Mesendoderm (in vitro differentiated cells): ENCODE data around the gene CRACR2A.

Experiments
- DNase-seq: peaks from one replicate; pipeline ENCODE4 v3.0.0; 2013
- H2AK5ac ChIP-seq: 2 replicates; pipeline ENCODE4 v1.6.1; 2013; ENCODE audit warnings: low read length, inconsistent platforms
- H2BK120ac ChIP-seq: 2 replicates; pipeline ENCODE4 v1.6.1; 2013; ENCODE audit warnings: low read depth, mild to moderate bottlenecking, low read length, moderate library complexity, mixed read lengths
- H2BK15ac ChIP-seq: replicated peaks from 2 replicates; pipeline ENCODE4 v1.6.1; 2013; ENCODE audit warnings: low read depth, mild to moderate bottlenecking, moderate library complexity
- H2BK5ac ChIP-seq: 2 replicates; pipeline ENCODE4 v1.6.1; 2013; ENCODE audit warnings: low read length, inconsistent platforms
- H3K18ac ChIP-seq: 2 replicates; pipeline ENCODE4 v1.6.1; 2013; ENCODE audit warnings: mild to moderate bottlenecking, low read length, mixed read lengths
- H3K23ac ChIP-seq: one replicate; pipeline ENCODE4 v1.6.1; 2013; ENCODE audit warnings: low read length
- H3K27ac ChIP-seq: 2 replicates; pipeline ENCODE4 v1.5.1; 2013; ENCODE audit warnings: low read depth, mild to moderate bottlenecking, inconsistent platforms, low read length, moderate library complexity
- H3K27me3 ChIP-seq: 2 replicates; pipeline ENCODE4 v1.6.1; 2013; ENCODE audit warnings: low read length, control low read depth, mild to moderate bottlenecking, inconsistent platforms; ENCODE audit not compliant: insufficient read depth, poor library complexity
- H3K36me3 ChIP-seq: 2 replicates; pipeline ENCODE4 v1.6.1; 2013; ENCODE audit warnings: low read length, inconsistent platforms; ENCODE audit not compliant: control insufficient read depth, insufficient read depth
- H3K4ac ChIP-seq: one replicate; pipeline ENCODE4 v1.6.1; 2013; ENCODE audit warnings: low read depth, mild to moderate bottlenecking, low read length, moderate library complexity
- H3K4me1 ChIP-seq: 2 replicates; pipeline ENCODE4 v1.6.1; 2013; ENCODE audit warnings: low read depth, low read length, inconsistent platforms; ENCODE audit not compliant: control insufficient read depth
- H3K4me2 ChIP-seq: 2 replicates; pipeline ENCODE4 v1.6.1; 2013; ENCODE audit warnings: low read length
- H3K4me3 ChIP-seq: 2 replicates; pipeline ENCODE4 v1.5.1; 2013; ENCODE audit warnings: mild to moderate bottlenecking, low read length
- H3K56ac ChIP-seq: one replicate; pipeline ENCODE4 v1.6.1; 2013; ENCODE audit warnings: low read length
- H3K79me1 ChIP-seq: 2 replicates; pipeline ENCODE4 v1.6.1; 2013; ENCODE audit warnings: low read length, inconsistent platforms
- H3K79me2 ChIP-seq: 2 replicates; pipeline ENCODE4 v1.6.1; 2013; ENCODE audit warnings: mild to moderate bottlenecking, low read length; ENCODE audit not compliant: control insufficient read depth, insufficient read depth
- H3K9ac ChIP-seq: 2 replicates; pipeline ENCODE4 v1.6.1; 2013; ENCODE audit warnings: low read length, inconsistent platforms
- H4K5ac ChIP-seq: one replicate; pipeline ENCODE4 v1.6.1; 2013; ENCODE audit warnings: low read length
- H4K8ac ChIP-seq: one replicate; pipeline ENCODE4 v1.6.1; 2013; ENCODE audit warnings: low read depth, mild to moderate bottlenecking, control low read depth, low read length, moderate library complexity
- WGBS: extraction: QIAGEN DNeasy Blood & Tissue Kit; methylation state at CpG from one replicate; pipeline ENCODE4 v1.1.7; 2013; ENCODE audit warnings: low lambda C conversion rate, missing lambda C conversion rate; ENCODE audit not compliant: insufficient coverage; ENCODE audit errors: extremely low coverage; 5-methylcytosine and 5-hydroxymethylcytosine counted together

Gene CRACR2A

GRCh38 chr12:3605692-3606091 is 147.2 kb downstream of the CRACR2A start:
- H4K5ac ChIP-seq, result no peak overlapping the region
- H4K8ac ChIP-seq, result no peak overlapping the region
- no peak overlapping the region for H3K9ac ChIP-seq
- no peak overlapping the region for H3K23ac ChIP-seq
- no peak for DNase-seq
- no peaks in the 10 kb centered on the region for H3K79me1 ChIP-seq
- H3K27me3 ChIP-seq, result no peaks in the 10 kb centered on the region
- no peak overlapping the region for H3K56ac ChIP-seq
- H3K4me1 ChIP-seq, result peaks cover 7% of the 10 kb centered on the region
- H3K79me2 ChIP-seq, result no peaks in the 10 kb centered on the region
- no peak overlapping the region for H3K18ac ChIP-seq
- H3K4me2 ChIP-seq, result peak overlapping the region; percentile 62
- no CpG with 5 or more reads among the region's 6 CpGs for WGBS
- no peak overlapping the region for H3K27ac ChIP-seq
- H2AK5ac ChIP-seq, result no peak overlapping the region
- H2BK15ac ChIP-seq, result no peak overlapping the region
- H3K4me3 ChIP-seq, result no peak overlapping the region
- no peak overlapping the region for H2BK120ac ChIP-seq
- no peak overlapping the region for H3K4ac ChIP-seq
- H3K36me3 ChIP-seq, result no peaks in the 10 kb centered on the region
- no peak overlapping the region for H2BK5ac ChIP-seq

- Histone ChIP-seq H3K9ac (no peak overlapping the region), H2BK15ac (no peak overlapping the region), H3K23ac (no peak overlapping the region), H3K4me3 (no peak overlapping the region), H2BK120ac (no peak overlapping the region), H3K79me1 (no peaks in the 10 kb centered on the region), H3K4ac (no peak overlapping the region), H2AK5ac (no peak overlapping the region), H3K4me1 (peaks cover 12% of the 10 kb centered on the region), H3K27ac (no peak overlapping the region), H3K27me3 (no peaks in the 10 kb centered on the region), H3K18ac (no peak overlapping the region), H4K8ac (no peak overlapping the region), H3K79me2 (no peaks in the 10 kb centered on the region), H4K5ac (no peak overlapping the region), H3K56ac (peak overlapping the region; percentile 65), H3K4me2 (peak overlapping the region; percentile 62), H2BK5ac (no peak overlapping the region), H3K36me3 (no peaks in the 10 kb centered on the region)
- peak; percentile 58 for DNase-seq
- no CpG with 5 or more reads among the region's 13 CpGs for WGBS
These were observed 147.9 kb downstream of the CRACR2A start for GRCh38 chr12:3604748-3605586.

DNA sequence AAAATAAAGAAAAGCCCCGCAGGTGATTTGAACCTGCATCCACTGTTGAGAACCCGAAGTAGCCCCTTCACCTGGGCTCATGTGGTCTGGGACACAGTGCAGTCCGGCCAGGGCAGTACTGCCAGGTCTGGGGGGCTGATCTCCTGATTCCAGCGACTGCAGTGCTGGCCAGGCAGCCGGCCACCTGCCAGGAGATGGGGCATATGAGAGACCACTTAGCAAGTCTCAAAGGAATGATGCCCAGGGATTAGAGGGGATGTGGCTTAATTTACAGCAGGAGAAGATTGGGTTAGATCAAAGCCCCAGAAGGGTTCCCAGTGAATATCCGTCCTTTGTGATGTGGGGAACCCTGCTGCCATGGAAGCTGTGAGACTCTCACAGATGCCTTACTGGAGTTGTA is 148.6 kb downstream of the CRACR2A start:
- H3K56ac ChIP-seq, result no peak overlapping the region
- no peaks in the 10 kb centered on the region for H3K36me3 ChIP-seq
- H3K79me1 ChIP-seq, result no peaks in the 10 kb centered on the region
- H4K8ac ChIP-seq, result no peak overlapping the region
- H2BK120ac ChIP-seq, result no peak overlapping the region
- no peak overlapping the region for H3K4me3 ChIP-seq
- no peak overlapping the region for H2BK15ac ChIP-seq
- no peak overlapping the region for H2AK5ac ChIP-seq
- WGBS, result no CpG with 5 or more reads among the region's 6 CpGs
- H3K9ac ChIP-seq, result no peak overlapping the region
- H3K4ac ChIP-seq, result no peak overlapping the region
- H3K18ac ChIP-seq, result no peak overlapping the region
- no peak overlapping the region for H3K27ac ChIP-seq
- H3K79me2 ChIP-seq, result no peaks in the 10 kb centered on the region
- DNase-seq, result no peak
- no peak overlapping the region for H3K4me2 ChIP-seq
- H3K27me3 ChIP-seq, result no peaks in the 10 kb centered on the region
- H3K4me1 ChIP-seq, result peaks cover 17% of the 10 kb centered on the region
- H3K23ac ChIP-seq, result no peak overlapping the region
- H2BK5ac ChIP-seq, result no peak overlapping the region
- no peak overlapping the region for H4K5ac ChIP-seq

GRCh38 chr12:3603576-3603975 is 149.3 kb downstream of the CRACR2A start:
- no peak overlapping the region for H3K9ac ChIP-seq
- H2BK15ac ChIP-seq, result no peak overlapping the region
- no peak overlapping the region for H2BK5ac ChIP-seq
- no peaks in the 10 kb centered on the region for H3K27me3 ChIP-seq
- H3K56ac ChIP-seq, result no peak overlapping the region
- no peak overlapping the region for H3K27ac ChIP-seq
- H3K4me3 ChIP-seq, result no peak overlapping the region
- H2BK120ac ChIP-seq, result no peak overlapping the region
- H4K8ac ChIP-seq, result no peak overlapping the region
- H3K4ac ChIP-seq, result no peak overlapping the region
- H4K5ac ChIP-seq, result no peak overlapping the region
- H3K36me3 ChIP-seq, result no peaks in the 10 kb centered on the region
- no peaks in the 10 kb centered on the region for H3K79me1 ChIP-seq
- H3K18ac ChIP-seq, result no peak overlapping the region
- no peak overlapping the region for H3K4me2 ChIP-seq
- peaks cover 19% of the 10 kb centered on the region for H3K4me1 ChIP-seq
- no peaks in the 10 kb centered on the region for H3K79me2 ChIP-seq
- no peak overlapping the region for H3K23ac ChIP-seq
- no peak overlapping the region for H2AK5ac ChIP-seq
- no CpG with 5 or more reads among the region's 7 CpGs for WGBS
- no peak for DNase-seq

- Histone ChIP-seq H2BK15ac (no peak overlapping the region), H3K4ac (no peak overlapping the region), H3K4me2 (no peak overlapping the region), H3K4me3 (no peak overlapping the region), H3K27ac (no peak overlapping the region), H3K36me3 (no peaks in the 10 kb centered on the region), H4K8ac (no peak overlapping the region), H3K9ac (no peak overlapping the region), H2BK120ac (no peak overlapping the region), H3K79me2 (no peaks in the 10 kb centered on the region), H2BK5ac (no peak overlapping the region), H3K79me1 (no peaks in the 10 kb centered on the region), H3K23ac (no peak overlapping the region), H3K4me1 (peaks cover 19% of the 10 kb centered on the region), H3K56ac (no peak overlapping the region), H2AK5ac (no peak overlapping the region), H3K18ac (no peak overlapping the region), H3K27me3 (no peaks in the 10 kb centered on the region), H4K5ac (no peak overlapping the region)
- peak; percentile 18 for DNase-seq
- WGBS, result no CpG with 5 or more reads among the region's 11 CpGs
These were observed 150.4 kb downstream of the CRACR2A start for GRCh38 chr12:3602488-3602887.
